OCI-LY1 (cell line): Measurements from ENCODE around the gene INTS2.

Experiments used
- H2AFZ ChIP-seq: fragments of 200-600 bp; sonication (generic), shearing (Covaris generic); 2 replicates; pipeline ENCODE4 v1.6.0; 2014; ENCODE audit warnings: antibody characterized with exemption, mild to moderate bottlenecking, low read length
- H3F3A ChIP-seq: fragments of 200-600 bp; sonication (generic), shearing (Covaris generic); 2 replicates; pipeline ENCODE4 v1.6.0; 2014; ENCODE audit warnings: mild to moderate bottlenecking, antibody characterized with exemption, low read length, moderate library complexity; ENCODE audit not compliant: insufficient read depth
- H3K27ac ChIP-seq: fragments of 200-600 bp; sonication (generic); 2 replicates; pipeline ENCODE4 v1.5.1; 2014; ENCODE audit warnings: low read length, mixed run types, mild to moderate bottlenecking, low read depth; ENCODE audit not compliant: poor library complexity, severe bottlenecking
- H3K27me3 ChIP-seq: fragments of 200-600 bp; sonication (generic); 2 replicates; pipeline ENCODE4 v1.6.0; 2014; ENCODE audit warnings: antibody characterized with exemption, mild to moderate bottlenecking, low read length, moderate library complexity; ENCODE audit not compliant: insufficient read depth
- H3K36me3 ChIP-seq: fragments of 200-600 bp; sonication (generic); 2 replicates; pipeline ENCODE4 v1.6.1; 2014; ENCODE audit warnings: mild to moderate bottlenecking, antibody characterized with exemption, low read length, moderate library complexity, mixed read lengths; ENCODE audit not compliant: insufficient read depth
- H3K4me1 ChIP-seq: fragments of 200-600 bp; sonication (generic); 2 replicates; pipeline ENCODE4 v1.5.1; 2014; ENCODE audit warnings: mild to moderate bottlenecking, low read length, moderate library complexity; ENCODE audit not compliant: insufficient read depth, severe bottlenecking
- H3K4me2 ChIP-seq: fragments of 200-600 bp; sonication (generic), shearing (Covaris generic); 2 replicates; pipeline ENCODE4 v1.6.1; 2014; ENCODE audit warnings: low read length
- H3K4me3 ChIP-seq: fragments of 200-600 bp; sonication (generic); 2 replicates; pipeline ENCODE4 v1.5.1; 2014; ENCODE audit warnings: low read length, low read depth, mild to moderate bottlenecking, mixed read lengths; ENCODE audit not compliant: poor library complexity, severe bottlenecking
- H3K79me2 ChIP-seq: fragments of 200-600 bp; shearing (Covaris generic); 2 replicates; pipeline ENCODE4 v1.6.1; 2016; ENCODE audit warnings: mixed run types, low read length, mixed read lengths; ENCODE audit not compliant: insufficient read depth
- H3K9ac ChIP-seq: fragments of 200-600 bp; sonication (generic), shearing (Covaris generic); 2 replicates; pipeline ENCODE4 v1.6.1; 2014; ENCODE audit warnings: mild to moderate bottlenecking, low read length, mixed read lengths
- H3K9me2 ChIP-seq: fragments of 200-600 bp; sonication (generic), shearing (Covaris generic); 2 replicates; pipeline ENCODE4 v1.6.1; 2014; ENCODE audit warnings: low read depth, mild to moderate bottlenecking, low read length, mixed read lengths
- H3K9me3 ChIP-seq: fragments of 200-600 bp; shearing (Covaris generic); 2 replicates; pipeline ENCODE4 v1.6.1; 2014; ENCODE audit warnings: low read length, mixed read lengths
- H4K20me1 ChIP-seq: fragments of 200-600 bp; sonication (generic), shearing (Covaris generic); 2 replicates; pipeline ENCODE4 v1.6.0; 2016; ENCODE audit warnings: mild to moderate bottlenecking, low read length; ENCODE audit not compliant: insufficient read depth
- CTCF ChIP-seq: fragments of 200-600 bp; sonication (generic), shearing (Covaris generic); IDR thresholded peaks from 2 replicates; pipeline ENCODE4 v1.5.1; 2017; ENCODE audit warnings: mild to moderate bottlenecking, antibody characterized with exemption, low read length, moderate library complexity, mixed read lengths
- EZH2 ChIP-seq: fragments of 200-600 bp; sonication (generic), shearing (Covaris generic); IDR thresholded peaks from 2 replicates; pipeline ENCODE4 v1.8.0; 2017; ENCODE audit warnings: borderline replicate concordance, mixed run types, mild to moderate bottlenecking, antibody characterized with exemption, low read length, moderate library complexity, mixed read lengths

Gene INTS2

GRCh38 chr17:61846761-61847375 is 80.9 kb downstream of the INTS2 start:
- Histone ChIP-seq H3K27me3 (no peaks in the 10 kb centered on the region), H3K9me3 (no peaks in the 10 kb centered on the region), H3K4me2 (no peak overlapping the region), H3F3A (no peaks in the 10 kb centered on the region), H3K4me1 (no peaks in the 10 kb centered on the region), H3K9me2 (no peaks in the 10 kb centered on the region), H2AFZ (no peak overlapping the region), H4K20me1 (no peaks in the 10 kb centered on the region), H3K9ac (no peak overlapping the region), H3K4me3 (no peak overlapping the region), H3K36me3 (peaks cover 90% of the 10 kb centered on the region), H3K79me2 (no peaks in the 10 kb centered on the region), H3K27ac (no peak overlapping the region)
- TF ChIP-seq EZH2: no peak
- TF ChIP-seq CTCF: no peak

- H2AFZ ChIP-seq: no peak overlapping the region
- H3K4me1 ChIP-seq: no peaks in the 10 kb centered on the region
- no peaks in the 10 kb centered on the region for H3F3A ChIP-seq
- no peaks in the 10 kb centered on the region for H3K9me2 ChIP-seq
- H3K4me2 ChIP-seq: no peak overlapping the region
- peaks cover 92% of the 10 kb centered on the region for H3K36me3 ChIP-seq
- no peak overlapping the region for H3K27ac ChIP-seq
- no peak overlapping the region for H3K4me3 ChIP-seq
- H4K20me1 ChIP-seq: no peaks in the 10 kb centered on the region
- no peaks in the 10 kb centered on the region for H3K79me2 ChIP-seq
- H3K27me3 ChIP-seq: no peaks in the 10 kb centered on the region
- no peaks in the 10 kb centered on the region for H3K9me3 ChIP-seq
- no peak overlapping the region for H3K9ac ChIP-seq
- TF ChIP-seq EZH2 (no peak), CTCF (no peak)
Observed at GRCh38 chr17:61846088-61846487, 81.7 kb downstream of the INTS2 start.

- Histone ChIP-seq H2AFZ (no peak overlapping the region), H3K27me3 (no peaks in the 10 kb centered on the region), H3K27ac (no peak overlapping the region), H3K36me3 (peaks cover 73% of the 10 kb centered on the region), H3K9ac (no peak overlapping the region), H3K9me3 (no peaks in the 10 kb centered on the region), H3K4me2 (no peak overlapping the region), H3K79me2 (no peaks in the 10 kb centered on the region), H3K4me1 (no peaks in the 10 kb centered on the region), H3F3A (no peaks in the 10 kb centered on the region), H3K4me3 (no peak overlapping the region), H3K9me2 (no peaks in the 10 kb centered on the region), H4K20me1 (no peaks in the 10 kb centered on the region)
- TF ChIP-seq CTCF (no peak), EZH2 (no peak)
Observed at GRCh38 chr17:61843435-61843834, 84.3 kb downstream of the INTS2 start.
